ENCODE data around the gene GARIN1A. TPM values are rescaled to one million over a fixed set of nuclear protein-coding genes. Genes with fewer than 3 reads are reported as not detected.
A peak's percentile ranks its signal among the peaks of the same experiment; 100 is the strongest.
"Not testable (repeated sequence)": the region's sequence is repeated elsewhere in the genome, so short reads cannot be mapped to it uniquely, and the experiment has no call there.

The GARIN1A gene
- total and polyA plus RNA-seq, 8 donors = 1.1 to 4.1 (median 2.8) TPM

DNA sequence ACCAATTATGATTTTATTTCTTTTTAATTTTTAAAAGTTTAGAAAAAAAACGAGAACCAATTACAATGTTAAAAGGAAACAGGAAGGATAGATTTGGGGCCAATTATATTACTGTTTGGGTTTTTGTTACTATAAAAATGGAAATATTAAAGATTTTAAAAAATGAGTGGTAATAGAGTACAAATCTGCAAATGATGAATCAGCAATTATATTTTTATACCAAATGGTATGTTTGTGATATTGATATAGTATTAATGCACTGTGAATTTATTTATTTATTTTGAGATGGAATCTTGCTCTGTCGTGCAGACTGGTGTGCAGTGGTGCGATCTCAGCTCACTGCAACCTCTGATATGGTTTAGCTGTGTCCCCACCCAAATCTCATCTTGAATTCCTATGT lies 11.5 kb upstream of the GARIN1A start:
- H3K27me3 ChIP-seq = no peaks in the 10 kb centered on the region
- DNase-seq = no peak
- no peak for ATAC-seq

DNA sequence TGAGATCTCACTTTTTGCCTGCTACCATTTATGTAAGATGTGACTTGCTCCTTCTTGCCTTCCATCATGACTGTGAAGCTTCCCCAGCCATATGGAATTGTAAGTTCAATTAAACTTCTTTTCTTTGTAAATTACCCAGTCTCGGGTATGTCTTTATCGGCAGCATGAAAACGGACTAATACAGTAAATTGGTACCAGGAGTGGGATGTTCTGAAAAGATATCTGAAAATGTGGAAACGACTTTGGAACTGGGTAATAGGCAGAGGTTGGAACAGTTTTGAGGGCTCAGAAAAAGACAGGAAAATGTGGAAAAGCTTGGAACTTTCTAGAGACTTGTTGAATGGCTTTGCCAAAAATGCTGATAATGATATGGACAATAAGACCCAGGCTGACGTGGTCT lies 10.6 kb upstream of the GARIN1A start:
- no peak for ATAC-seq
- DNase-seq = no peak
- Histone ChIP-seq H3K36me3 (no peaks in the 10 kb centered on the region), H3K9me3 (peaks cover 0 to 16% of the 10 kb centered on the region in 2 donors), H3K4me3 (no peak overlapping the region), H3K4me1 (no peaks in the 10 kb centered on the region), H3K27me3 (no peaks in the 10 kb centered on the region), H3K27ac (no peak overlapping the region)
- intact Hi-C loops (cut with DNase I) = no loop called here
- TF ChIP-seq, protein P1, sequence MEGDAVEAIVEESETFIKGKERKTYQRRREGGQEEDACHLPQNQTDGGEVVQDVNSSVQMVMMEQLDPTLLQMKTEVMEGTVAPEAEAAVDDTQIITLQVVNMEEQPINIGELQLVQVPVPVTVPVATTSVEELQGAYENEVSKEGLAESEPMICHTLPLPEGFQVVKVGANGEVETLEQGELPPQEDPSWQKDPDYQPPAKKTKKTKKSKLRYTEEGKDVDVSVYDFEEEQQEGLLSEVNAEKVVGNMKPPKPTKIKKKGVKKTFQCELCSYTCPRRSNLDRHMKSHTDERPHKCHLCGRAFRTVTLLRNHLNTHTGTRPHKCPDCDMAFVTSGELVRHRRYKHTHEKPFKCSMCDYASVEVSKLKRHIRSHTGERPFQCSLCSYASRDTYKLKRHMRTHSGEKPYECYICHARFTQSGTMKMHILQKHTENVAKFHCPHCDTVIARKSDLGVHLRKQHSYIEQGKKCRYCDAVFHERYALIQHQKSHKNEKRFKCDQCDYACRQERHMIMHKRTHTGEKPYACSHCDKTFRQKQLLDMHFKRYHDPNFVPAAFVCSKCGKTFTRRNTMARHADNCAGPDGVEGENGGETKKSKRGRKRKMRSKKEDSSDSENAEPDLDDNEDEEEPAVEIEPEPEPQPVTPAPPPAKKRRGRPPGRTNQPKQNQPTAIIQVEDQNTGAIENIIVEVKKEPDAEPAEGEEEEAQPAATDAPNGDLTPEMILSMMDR (IDR thresholded peaks at IDR 0.05) = no peak

More for the DNA sequence above, 11.5 kb upstream of the GARIN1A start:
- Histone ChIP-seq H3K36me3 (no peaks in the 10 kb centered on the region), H3K27ac (no peak overlapping the region), H3K4me1 (no peaks in the 10 kb centered on the region), H3K9me3 (peaks cover 0 to 16% of the 10 kb centered on the region in 2 donors), H3K4me3 (no peak overlapping the region)
- intact Hi-C loops (cut with DNase I) = no loop called here
- TF ChIP-seq, protein P1 (IDR thresholded peaks at IDR 0.05) = no peak

DNA sequence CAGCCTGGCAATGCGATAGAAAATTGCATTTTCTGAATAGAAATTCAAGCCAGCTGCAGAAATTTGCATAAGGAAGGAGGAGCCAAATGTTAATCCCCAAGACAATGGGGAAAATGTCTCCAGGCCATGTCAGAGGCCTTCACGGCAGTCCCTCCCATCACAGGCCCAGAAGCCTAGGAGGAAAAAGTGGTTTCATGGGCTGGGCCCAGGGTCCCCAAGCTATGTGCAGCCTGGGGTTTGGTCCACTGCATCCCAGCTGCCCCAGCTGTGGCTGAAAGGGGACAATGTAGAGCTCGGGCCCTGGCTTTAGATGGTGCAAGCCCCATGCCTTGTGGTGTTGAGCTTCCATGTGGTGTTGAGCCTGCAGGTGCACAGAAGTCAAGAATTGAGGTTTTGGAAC lies 10.0 kb upstream of the GARIN1A start:
- Histone ChIP-seq H3K4me3 (no peak overlapping the region), H3K9me3 (peaks cover 0 to 16% of the 10 kb centered on the region in 2 donors), H3K27ac (no peak overlapping the region), H3K27me3 (no peaks in the 10 kb centered on the region), H3K36me3 (no peaks in the 10 kb centered on the region), H3K4me1 (no peaks in the 10 kb centered on the region)
- intact Hi-C loops (cut with DNase I) = no loop called here
- no peak for ATAC-seq
- TF ChIP-seq, protein P1 (IDR thresholded peaks at IDR 0.05) = no peak
- DNase-seq = no peak

DNA sequence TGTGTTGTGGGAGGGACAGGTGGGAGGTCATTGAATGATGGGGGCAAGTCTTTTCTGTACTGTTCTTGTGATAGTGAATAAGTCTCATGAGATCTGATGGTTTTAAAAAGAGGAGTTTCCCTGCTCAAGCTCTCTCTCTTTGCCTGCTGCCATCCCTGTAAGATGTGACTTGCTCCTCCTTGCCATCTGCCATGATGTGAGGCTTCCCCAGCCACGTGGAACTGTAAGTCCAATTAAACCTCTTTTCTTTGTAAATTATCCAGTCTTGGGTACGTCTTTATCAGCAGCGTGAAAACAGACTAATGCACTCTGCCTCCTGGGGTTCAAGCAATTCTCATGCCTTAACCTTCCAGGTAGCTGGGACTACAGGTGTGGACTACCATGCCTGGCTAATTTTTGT lies 8.9 kb upstream of the GARIN1A start:
- DNase-seq; H3K36me3 ChIP-seq; ATAC-seq; intact Hi-C loops (cut with DNase I); H3K4me1 ChIP-seq; H3K4me3 ChIP-seq; H3K27me3 ChIP-seq; H3K27ac ChIP-seq: not testable (repeated sequence)
- H3K9me3 ChIP-seq = peaks cover 0 to 16% of the 10 kb centered on the region in 2 donors

DNA sequence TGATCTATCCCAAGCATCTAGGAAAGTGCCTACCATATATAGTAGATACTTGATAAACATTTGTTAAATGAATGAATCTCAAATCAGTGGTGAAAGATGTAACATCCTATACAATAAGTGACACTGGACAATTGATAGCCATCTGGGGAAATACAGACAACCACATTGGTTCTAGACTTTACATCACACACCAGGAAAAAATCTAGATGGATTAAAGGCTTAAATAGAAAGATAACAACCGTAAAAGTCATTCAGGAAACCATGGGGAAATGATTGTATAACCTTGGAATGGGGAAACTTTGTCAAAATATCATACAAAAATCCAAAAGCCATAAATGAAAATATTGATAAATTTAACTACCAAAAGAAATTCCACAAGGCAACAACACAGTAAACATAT lies 7.0 kb upstream of the GARIN1A start:
- no peak for ATAC-seq
- intact Hi-C loops (cut with DNase I) = no loop called here
- H3K9me3 ChIP-seq = peaks cover 0 to 16% of the 10 kb centered on the region in 2 donors
- DNase-seq = no peak
- H3K4me3 ChIP-seq = no peak overlapping the region
- H3K27ac ChIP-seq = no peak overlapping the region
- H3K27me3 ChIP-seq = no peaks in the 10 kb centered on the region
- TF ChIP-seq, protein P1 (IDR thresholded peaks at IDR 0.05) = no peak
- no peaks in the 10 kb centered on the region for H3K4me1 ChIP-seq
- H3K36me3 ChIP-seq = no peaks in the 10 kb centered on the region

DNA sequence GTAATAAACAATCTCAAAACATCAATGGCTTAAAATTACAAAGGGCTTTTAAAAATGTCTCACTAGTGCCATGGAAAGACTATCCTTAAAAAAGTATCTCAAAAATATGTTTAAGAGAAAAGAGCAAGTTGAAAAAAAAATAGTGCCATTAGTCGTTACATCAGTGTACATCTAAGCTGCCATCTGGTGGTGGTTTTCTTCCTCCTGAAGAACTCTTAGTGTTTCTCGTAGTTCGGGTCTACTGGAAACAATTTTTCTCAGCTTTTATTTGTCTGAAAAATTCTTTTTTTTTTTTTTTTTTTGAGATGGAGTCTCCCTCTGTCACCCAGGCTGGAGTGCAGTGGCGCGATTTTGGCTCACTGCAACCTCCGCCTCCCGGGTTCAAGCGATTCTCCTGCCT lies 5.9 kb upstream of the GARIN1A start:
- DNase-seq = peak in 1 of 4 donors; percentile 7
- no peak for ATAC-seq
- H3K27ac ChIP-seq = no peak overlapping the region
- TF ChIP-seq, protein P1 (IDR thresholded peaks at IDR 0.05) = no peak
- no peaks in the 10 kb centered on the region for H3K4me1 ChIP-seq
- no peaks in the 10 kb centered on the region for H3K27me3 ChIP-seq
- intact Hi-C loops (cut with DNase I) = no loop called here
- peaks cover 0 to 10% of the 10 kb centered on the region in 2 donors for H3K9me3 ChIP-seq
- H3K36me3 ChIP-seq = peaks cover 0 to 4% of the 10 kb centered on the region in 2 donors
- H3K4me3 ChIP-seq = no peak overlapping the region
